ENCODE data around the gene MTX1.

Gene MTX1

GRCh38 chr1:155263067-155263466, 54.6 kb downstream of the MTX1 start:
- no peak for DNase-seq

Measured in T-helper 2 cell (primary cell).